Epidermal melanocyte (primary cell): ENCODE results near the gene FRMD4B.

Experiments
- DNase-seq: peaks from one replicate; pipeline ENCODE4 v3.0.0; 2011; ENCODE audit warnings: low spot score; ENCODE audit not compliant: insufficient read length

Gene FRMD4B

DNA sequence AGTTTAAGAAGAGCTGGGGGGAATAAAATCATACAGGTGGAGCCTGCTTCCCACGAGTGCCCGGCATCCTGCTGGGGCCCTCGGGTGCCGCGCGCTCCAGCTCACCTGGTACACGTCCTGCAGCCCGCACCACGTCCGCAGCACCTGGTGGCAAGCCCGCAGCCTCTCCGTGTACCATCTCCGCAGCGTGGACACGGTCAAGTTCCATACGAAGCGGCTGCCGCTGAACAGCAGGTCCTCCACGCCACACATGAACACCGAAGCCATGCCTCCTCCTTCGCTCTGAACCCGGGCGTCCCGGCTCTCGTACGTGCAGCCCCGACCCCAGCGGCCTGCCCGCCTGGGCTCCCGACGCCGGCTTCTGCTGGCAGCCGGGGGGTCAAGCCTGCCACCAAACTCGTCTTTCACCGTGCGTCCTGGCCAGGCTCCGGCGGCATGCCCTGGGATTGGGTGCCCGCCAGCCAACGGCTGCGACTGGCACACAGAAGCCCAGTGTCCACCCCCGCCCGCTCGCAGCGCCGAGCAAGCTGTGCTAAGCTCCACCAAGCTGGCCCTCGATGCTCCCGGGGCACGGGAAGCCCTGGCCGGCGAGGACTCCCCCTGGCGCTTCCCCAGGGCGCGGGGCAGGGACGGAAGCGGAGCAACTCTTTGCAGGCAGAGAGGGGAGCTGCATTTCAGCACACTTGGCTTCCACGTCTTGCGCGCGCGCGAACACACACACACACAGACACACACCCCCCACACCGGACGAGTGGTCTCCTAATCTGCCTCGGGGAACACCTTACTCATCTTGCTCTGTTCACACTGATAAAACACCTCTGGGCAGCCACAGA is at the start of gene FRMD4B:
FRMD4B (minus strand) TSS at position 366 of the 833 bp plus-strand sequence; CDS start at position 267, 99 bp downstream.
- peak; percentile 47 for DNase-seq

- no peak for DNase-seq
Observed at GRCh38 chr3:69433969-69434325, 48.1 kb upstream of the FRMD4B start.

DNA sequence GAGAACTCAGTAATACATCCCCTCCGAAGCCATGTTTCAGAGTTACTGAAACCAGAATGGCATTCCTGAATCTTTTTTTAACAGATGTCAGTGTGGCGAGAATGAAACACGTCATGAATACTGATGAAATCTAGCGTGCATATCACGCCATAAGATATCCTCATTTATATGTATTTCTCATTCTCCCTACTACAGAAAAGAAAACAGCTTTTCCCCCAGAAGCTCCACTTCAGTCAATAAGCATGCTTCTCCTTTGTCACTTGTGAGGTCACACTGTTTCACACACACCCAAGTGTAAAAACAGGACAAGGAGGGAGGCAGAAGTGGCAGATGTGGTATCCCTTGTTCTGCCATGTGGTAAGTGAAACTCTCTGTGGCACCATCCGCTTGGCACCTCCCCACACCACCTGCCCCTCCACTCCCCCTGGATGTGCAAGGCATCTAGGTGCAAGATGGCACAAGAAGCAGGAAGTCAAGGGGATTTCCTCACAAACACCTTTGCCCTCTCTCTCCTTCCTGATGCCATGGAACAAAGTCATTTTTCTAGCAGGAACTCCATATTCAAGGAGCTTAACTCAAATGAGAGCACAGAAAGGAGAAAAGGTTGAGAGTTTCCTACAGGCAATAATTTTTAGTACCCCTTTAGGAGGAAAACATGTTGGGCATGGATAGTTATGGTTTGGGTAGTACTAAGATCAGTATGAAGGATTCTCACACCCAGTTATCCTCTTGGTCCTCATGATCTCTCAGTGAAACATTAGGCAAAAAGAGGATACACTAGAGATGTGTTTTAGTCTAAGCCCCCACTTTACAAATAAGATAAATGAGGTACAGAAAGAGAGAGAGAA is 47.5 kb upstream of the FRMD4B start:
- no peak for DNase-seq

DNA sequence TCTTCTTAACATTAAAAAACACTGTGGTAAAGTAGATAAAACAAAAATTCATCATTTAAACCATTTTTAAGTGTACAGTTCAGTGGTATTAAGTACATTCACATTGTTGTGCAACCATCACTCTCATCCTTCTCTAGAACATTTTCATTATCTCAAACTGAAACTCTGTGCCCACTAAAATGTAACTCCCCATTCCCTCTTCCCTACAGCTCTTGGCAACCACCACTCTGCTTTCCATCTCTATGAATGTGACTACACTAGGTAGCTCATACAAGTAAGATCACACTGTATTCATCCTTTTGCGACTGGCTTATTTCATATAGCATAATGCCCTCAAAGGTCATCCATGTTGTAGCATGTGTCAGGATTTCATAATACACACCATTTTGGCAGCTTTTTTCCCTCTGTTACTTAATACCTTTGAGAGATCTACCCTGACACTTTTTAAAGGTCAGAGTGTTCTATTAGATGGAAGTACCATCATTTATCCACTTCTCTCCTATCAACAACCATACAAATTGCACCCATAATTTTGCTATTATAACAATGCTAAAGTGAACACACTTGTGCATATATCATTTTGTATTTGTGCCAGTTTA is 42.9 kb upstream of the FRMD4B start:
- DNase-seq = no peak

DNA sequence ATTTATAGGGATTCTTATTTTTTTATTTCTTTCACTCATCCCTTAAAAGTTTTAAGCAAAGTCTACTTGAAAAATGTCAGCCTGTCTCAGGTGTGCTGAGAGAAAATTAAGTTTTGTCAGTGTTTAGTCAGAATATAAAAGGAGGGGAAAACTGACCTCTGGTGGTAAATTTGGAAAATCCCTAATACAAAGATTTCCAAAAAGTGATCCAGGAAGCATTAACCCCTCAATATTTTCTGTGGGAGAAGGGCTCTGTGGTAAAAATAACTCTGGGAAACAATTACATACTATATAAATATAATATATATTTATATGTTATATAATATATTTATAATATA is 41.0 kb upstream of the FRMD4B start:
- no peak for DNase-seq

GRCh38 chr3:69426291-69426966 is 40.5 kb upstream of the FRMD4B start:
- DNase-seq = no peak

- no peak for DNase-seq
Observed at GRCh38 chr3:69425249-69425648, 39.4 kb upstream of the FRMD4B start.

GRCh38 chr3:69423463-69424155 is 37.7 kb upstream of the FRMD4B start:
- no peak for DNase-seq

DNA sequence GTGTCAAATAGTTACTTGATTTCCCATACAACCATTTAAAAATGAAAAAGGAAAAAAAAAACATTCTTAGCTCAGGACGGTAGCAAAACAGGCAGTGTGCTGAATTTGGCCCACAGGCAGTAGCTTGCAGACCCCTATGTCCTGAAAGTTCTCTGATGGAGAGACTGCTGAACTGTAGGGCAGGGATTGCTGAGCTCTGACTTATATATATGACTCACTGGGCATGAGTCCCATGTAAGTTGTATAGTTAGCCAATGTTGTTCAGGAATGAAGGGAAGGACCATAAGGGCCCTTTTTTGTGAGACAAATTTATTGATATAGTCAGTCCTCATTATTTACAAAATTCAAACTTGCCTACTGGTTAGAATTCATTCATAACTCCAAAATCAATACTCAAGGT is 36.9 kb upstream of the FRMD4B start:
- DNase-seq = no peak

DNA sequence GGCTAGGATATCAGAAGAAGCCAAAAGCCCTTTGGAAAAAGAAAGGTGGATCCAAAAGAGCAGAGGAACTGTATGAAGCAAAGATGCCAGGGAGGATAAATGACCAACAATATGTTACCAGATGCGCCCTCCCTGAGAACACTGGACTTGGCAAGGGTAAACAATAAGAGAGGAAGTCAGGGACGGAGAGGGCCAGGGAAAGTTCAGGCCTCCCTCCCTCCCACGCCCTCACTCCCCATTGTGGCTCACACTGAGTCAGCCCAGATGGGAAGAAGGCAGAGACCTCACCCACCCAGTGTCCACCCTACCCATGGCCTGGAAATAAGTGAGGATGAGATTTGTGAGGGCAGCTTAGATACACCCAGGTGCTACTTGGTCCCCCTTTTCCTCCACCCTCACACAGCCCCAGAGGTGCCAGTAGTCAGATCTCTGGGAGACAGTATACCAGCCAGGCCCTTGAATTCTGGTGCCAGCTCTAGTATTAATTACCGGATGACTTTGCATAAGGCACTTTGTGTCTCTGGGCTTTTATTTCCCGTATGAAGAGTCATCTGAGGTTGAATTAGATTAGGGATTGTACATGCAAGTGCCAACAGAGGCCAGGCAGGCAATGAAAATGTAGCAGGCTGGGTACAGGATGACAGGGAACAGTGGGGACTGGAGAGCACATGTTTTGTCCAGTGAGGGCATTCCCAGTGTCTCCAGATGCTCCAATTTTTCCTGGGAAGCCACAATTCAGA is 35.1 kb upstream of the FRMD4B start:
- DNase-seq = no peak

GRCh38 chr3:69419276-69419675 is 33.4 kb upstream of the FRMD4B start:
- no peak for DNase-seq

DNA sequence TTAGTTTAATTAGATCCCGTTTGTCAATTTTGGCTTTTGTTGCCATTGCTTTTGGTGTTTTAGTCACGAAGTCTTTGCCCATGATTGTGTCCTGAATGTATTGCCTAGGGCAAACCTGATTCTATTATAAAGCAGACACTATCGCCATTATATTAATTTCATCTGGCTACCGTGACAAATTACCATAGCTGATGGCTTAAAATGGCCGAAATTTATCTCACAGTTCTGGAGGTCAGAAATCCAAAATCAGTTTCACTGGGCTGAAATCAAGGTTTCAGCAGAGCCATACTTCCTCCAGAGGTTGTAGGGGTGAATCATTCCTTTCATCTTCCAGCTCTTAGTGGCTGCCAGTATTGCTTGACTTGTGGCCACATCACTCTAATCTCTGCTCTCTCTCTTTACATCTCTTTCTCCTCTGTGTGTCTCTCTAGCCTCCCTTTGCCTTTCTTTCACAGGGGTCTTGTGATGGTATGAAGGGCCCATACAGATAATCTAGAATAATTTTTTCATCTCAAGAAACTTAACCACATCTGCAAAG is 31.7 kb upstream of the FRMD4B start:
- DNase-seq = no peak

DNA sequence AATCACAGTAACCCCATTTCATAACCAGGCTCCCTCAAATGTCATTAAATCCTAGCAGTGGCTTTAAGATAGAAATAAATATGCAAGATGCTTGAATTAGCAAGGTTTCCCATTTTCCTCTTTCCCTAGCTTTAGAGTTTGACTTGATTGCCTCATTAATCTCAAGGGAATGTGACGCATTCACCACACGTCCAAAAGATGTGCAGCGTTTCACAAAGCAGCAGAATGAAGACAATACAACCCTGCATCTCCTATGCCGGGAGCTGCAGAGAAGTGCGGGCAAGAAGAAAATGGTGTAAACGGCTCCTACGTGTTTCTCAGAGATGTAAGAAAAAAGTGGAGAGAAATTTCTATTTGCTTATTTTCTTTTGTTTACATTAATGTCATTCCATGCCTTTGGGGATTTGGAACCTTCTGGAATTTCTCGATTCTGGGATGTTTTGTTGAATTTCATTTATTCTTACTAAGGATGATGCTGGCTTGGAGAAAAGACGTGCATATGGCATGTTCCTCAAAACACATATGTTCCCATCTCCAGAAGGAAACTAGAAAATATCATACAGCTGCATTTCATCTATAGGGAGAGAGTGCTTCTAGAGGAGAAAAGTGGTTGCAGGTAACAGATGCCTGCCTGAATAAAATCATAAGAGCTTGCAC is 27.8 kb upstream of the FRMD4B start:
- DNase-seq = no peak

- DNase-seq = no peak
Observed at GRCh38 chr3:69411346-69411745, 25.5 kb upstream of the FRMD4B start.

DNA sequence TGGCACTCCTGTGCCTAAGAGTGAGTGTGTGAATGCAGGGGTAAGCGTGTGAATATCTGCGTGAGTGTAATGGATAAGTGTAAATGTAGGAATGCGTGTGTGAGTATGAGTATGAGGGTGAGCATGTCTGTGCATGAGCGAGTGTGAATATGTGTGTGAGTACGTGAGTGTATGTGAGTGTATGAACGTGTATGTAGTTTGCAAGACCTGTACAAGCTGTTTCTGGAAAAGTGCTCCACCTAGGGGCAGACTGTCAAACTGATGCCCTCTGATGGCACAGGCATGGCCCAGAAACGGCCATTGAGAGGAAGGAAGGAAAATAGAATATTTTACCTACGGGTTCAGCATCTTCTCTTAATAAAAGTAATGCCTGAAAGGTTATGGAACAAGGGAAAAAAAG is 24.4 kb upstream of the FRMD4B start:
- peak; percentile 22 for DNase-seq

DNA sequence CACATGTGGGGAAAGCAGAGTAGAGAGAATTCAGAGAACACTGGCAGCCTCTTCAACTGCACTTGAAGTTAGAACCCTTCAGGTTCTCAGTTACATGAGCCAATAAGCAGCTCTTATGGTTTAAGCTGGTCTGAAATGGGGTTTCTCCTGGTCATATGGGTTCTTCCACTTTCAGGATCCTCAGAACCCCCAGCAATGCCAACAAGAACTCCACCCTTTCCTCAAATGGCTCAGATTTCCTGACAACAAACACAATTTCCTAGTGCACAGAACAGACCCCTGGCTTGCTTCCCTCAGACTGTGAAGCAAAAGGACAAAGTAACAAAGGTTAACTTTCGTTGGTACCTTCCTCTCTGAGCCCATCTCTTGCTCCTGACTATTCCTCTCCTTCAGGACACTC is 23.9 kb upstream of the FRMD4B start:
- DNase-seq = no peak

- no peak for DNase-seq
Observed at GRCh38 chr3:69409011-69409410, 23.1 kb upstream of the FRMD4B start.

- no peak for DNase-seq
Observed at GRCh38 chr3:69408542-69408941, 22.7 kb upstream of the FRMD4B start.

- no peak for DNase-seq
Observed at GRCh38 chr3:69407908-69408307, 22.0 kb upstream of the FRMD4B start.

DNA sequence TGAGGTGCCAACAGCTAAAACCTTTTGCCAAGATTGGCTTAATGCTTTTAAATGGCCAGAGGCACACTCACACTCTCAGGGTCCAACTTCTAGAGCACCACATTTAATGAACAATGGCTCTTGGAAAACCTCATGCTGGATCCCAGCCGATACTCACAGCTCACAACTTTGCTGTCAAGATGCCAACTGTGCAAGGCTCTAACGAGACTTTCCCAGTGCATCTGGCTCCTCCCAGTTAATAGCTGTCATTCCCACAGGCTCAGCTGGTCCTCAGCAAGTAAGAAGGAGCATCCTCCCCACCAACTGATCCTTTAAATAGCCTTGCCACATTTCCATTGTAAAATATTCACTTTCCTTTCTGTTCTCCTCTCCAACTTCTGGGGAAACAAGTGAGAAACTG is 20.3 kb upstream of the FRMD4B start:
- no peak for DNase-seq
